Ovary (tissue), 9 donors: ENCODE results near the gene ZSCAN10. TPM values are rescaled to one million over a fixed set of nuclear protein-coding genes. Genes with fewer than 3 reads are reported as not detected.
"Not testable (repeated sequence)": the region's sequence is repeated elsewhere in the genome, so short reads cannot be mapped to it uniquely, and the experiment has no call there.

Experiments used
- DNase-seq, 5 donors: peaks; one replicate each; pipeline ENCODE4 v3.0.0-alpha.2; 2019 to 2020
- H3K27ac ChIP-seq, 2 donors: fragments of 200-600 bp; one replicate each; pipeline versions ENCODE4 v1.5.1 to v1.8.0; 2019 to 2022
- H3K27me3 ChIP-seq: fragments of 200-600 bp; one replicate; pipeline ENCODE4 v1.8.0; 2022
- H3K36me3 ChIP-seq: fragments of 200-600 bp; sonication (generic); one replicate; pipeline ENCODE4 v1.5.1; 2019
- H3K4me1 ChIP-seq: one replicate; pipeline ENCODE4 v1.8.1; 2013; ENCODE audit warnings: mild to moderate bottlenecking, moderate library complexity; ENCODE audit not compliant: insufficient read depth
- H3K4me3 ChIP-seq: fragments of 200-600 bp; sonication (generic); one replicate; pipeline ENCODE4 v1.5.1; 2017
- H3K9me3 ChIP-seq, 2 donors: fragments of 200-600 bp in 1 of 2; sonication (generic) in 1 of 2; one replicate each; pipeline versions ENCODE4 v1.5.1 to v1.8.1; 2013 to 2019; ENCODE audit warnings: mild to moderate bottlenecking in 1 of 2, moderate library complexity in 1 of 2
- CTCF ChIP-seq, 3 donors: fragments of 450-650 bp in 2 of 3; fragments of 200-600 bp in 1 of 3; IDR thresholded peaks; one replicate each; pipeline versions ENCODE4 v1.5.1 to v1.8.0; 2016 to 2022; ENCODE audit warnings: antibody characterized with exemption in 3 of 3, mild to moderate bottlenecking in 1 of 3
- EP300 ChIP-seq: sonication (generic); formaldehyde crosslinking; IDR thresholded peaks from one replicate; pipeline ENCODE4 v1.6.1; 2017; ENCODE audit warnings: antibody characterized with exemption
- POLR2A ChIP-seq: fragments of 450-650 bp; IDR thresholded peaks from one replicate; pipeline ENCODE4 v1.6.1; 2017; ENCODE audit warnings: antibody characterized with exemption, mild to moderate bottlenecking, moderate library complexity
- WGBS, 3 donors: extraction: QIAGEN DNeasy Blood & Tissue Kit in 1 of 3; methylation state at CpG; one replicate each; pipeline versions ENCODE4 v1.1.5 to v1.1.7; 2013 to 2017; 5-methylcytosine and 5-hydroxymethylcytosine counted together
- intact Hi-C, 4 donors: fragments of 100-400 bp; cut with DNase I; formaldehyde crosslinking; loops; one replicate each; pipeline versions ENCODE4 v1.11.0 to v1.15.1; 2022 to 2023
- polyA plus RNA-seq, 2 donors: library from polyadenylated mRNA; stranded (reverse); fragments of 200-250 nt in 1 of 2; fragments of 350-450 nt in 1 of 2; fragmentation: Illumina TruSeq in 1 of 2; extraction: RNeasy Lipid Tissue Mini Kit (QIAGEN cat#74804) in 1 of 2; gene quantifications; one replicate each; pipeline ENCODE4 v1.2.3, GENCODE V29; 2013 to 2014
- total RNA-seq, 7 donors: library from RNA; depleted of rRNA in 2 of 7; stranded (reverse); fragments of >200 nt in 2 of 7; fragmentation: NEBNext Ultra II Directional in 3 of 7; extraction: Animal tissue kit (Norgen Biotek cat#: 25700) in 3 of 7; gene quantifications; one replicate each; pipeline versions ENCODE4 v1.1.0 to v1.2.4, GENCODE V29; 2016 to 2023
- donor health status: DM: no; HTN: no; CAD: no; lungs with moderate emphysema.
- donor health status: DM: no; HTN: no; CAD: no.
- donor health status: Bipolar disorder and iron deficiency.
- donor health status: DM: yes; HTN: yes; CAD: no.
- donor health status: DM: no; HTN: no; CAD: no.
- donor health status: DM: yes; HTN: yes; CAD: no.

Gene ZSCAN10
- total and polyA plus RNA-seq, 9 donors = 0.06 to 0.69 (median 0.47) TPM; not detected in 6

GRCh38 chr16:3057181-3058138 lies 41.6 kb downstream of the ZSCAN10 start:
- Histone ChIP-seq H3K4me3 (no peak overlapping the region), H3K27me3 (no peaks in the 10 kb centered on the region), H3K36me3 (no peaks in the 10 kb centered on the region), H3K4me1 (peaks cover 8% of the 10 kb centered on the region), H3K9me3 (no peaks in the 10 kb centered on the region), H3K27ac (no peak overlapping the region)
- DNase-seq = no peak
- no peak for TF ChIP-seq POLR2A
- intact Hi-C loops = loop anchor here in 3 of 4 donors (5.0 to 10.0 kb wide), 2 partner anchors 107 to 110 kb away; no protein-coding TSS in a partner anchor
- WGBS, 3 donors = 92 to 95% (median 95%) methylated on average over 22 of the region's 22 CpGs

- H3K4me3 ChIP-seq = no peak overlapping the region
- no peak for TF ChIP-seq EP300
- no peak for TF ChIP-seq CTCF (IDR thresholded peaks at IDR 0.05)
- TF ChIP-seq POLR2A = no peak
- H3K27ac ChIP-seq = no peak overlapping the region
- no peaks in the 10 kb centered on the region for H3K9me3 ChIP-seq
- intact Hi-C loops = loop anchor here in 3 of 4 donors (5.0 to 10.0 kb wide), 2 partner anchors 108 to 111 kb away; no protein-coding TSS in a partner anchor
- H3K36me3 ChIP-seq = no peaks in the 10 kb centered on the region
- 81 to 87% (median 85%) methylated on average over 19 of the region's 19 CpGs for WGBS, 3 donors
- no peaks in the 10 kb centered on the region for H3K27me3 ChIP-seq
- DNase-seq = no peak
- peaks cover 8% of the 10 kb centered on the region for H3K4me1 ChIP-seq
Observed at GRCh38 chr16:3056336-3057180, 42.5 kb downstream of the ZSCAN10 start.

GRCh38 chr16:3055734-3056115 lies 43.4 kb downstream of the ZSCAN10 start:
- WGBS, 3 donors = 41 to 51% (median 45%) methylated on average over 8 to 9 of the region's 9 CpGs
- not testable (repeated sequence) for H3K4me3 ChIP-seq, DNase-seq, H3K36me3 ChIP-seq, H3K27ac ChIP-seq, H3K9me3 ChIP-seq, H3K4me1 ChIP-seq, H3K27me3 ChIP-seq
- intact Hi-C loops = loop anchor here in 3 of 4 donors (5.0 to 10.0 kb wide), 2 partner anchors 109 to 112 kb away; no protein-coding TSS in a partner anchor

DNA sequence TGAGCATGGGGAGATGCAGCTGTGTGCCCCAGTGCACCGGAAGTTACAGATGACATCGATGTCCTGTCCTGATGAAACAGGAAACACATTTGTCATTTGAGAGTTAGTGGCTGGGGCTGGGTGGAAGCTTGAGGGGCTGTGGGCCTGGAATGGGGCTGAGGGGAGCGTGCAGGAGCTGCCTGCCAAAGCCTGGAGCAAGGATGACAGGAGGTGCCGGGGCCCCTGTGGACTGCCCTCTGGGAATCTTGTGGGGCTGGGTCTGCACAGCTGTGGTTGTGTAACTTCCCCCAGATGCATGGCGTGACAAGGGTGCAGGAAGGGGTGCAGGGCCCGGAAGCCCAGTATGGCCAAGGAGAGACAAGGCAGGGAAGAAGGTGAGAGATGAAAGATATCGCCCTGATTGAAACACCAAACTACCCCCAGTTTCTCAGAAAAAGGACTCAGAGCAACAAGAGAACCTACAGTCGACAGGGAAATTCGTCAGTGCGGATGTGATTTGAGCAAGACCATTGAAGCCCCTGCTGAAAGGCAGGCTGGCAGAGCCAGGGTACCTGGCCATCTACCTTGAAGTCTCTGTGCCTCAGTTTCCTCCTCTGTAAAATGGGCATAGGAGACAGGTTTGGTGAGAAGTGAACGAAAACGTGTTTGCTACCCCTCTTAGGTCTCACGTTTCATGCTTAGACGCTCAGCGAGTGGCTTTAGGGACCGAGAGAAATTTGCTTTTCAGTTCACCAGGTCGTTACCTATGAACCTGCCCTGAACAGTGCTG lies 43.9 kb downstream of the ZSCAN10 start:
- Histone ChIP-seq H3K27ac (no peak overlapping the region), H3K4me1 (peaks cover 8% of the 10 kb centered on the region), H3K9me3 (no peaks in the 10 kb centered on the region), H3K36me3 (no peaks in the 10 kb centered on the region), H3K4me3 (no peak overlapping the region), H3K27me3 (no peaks in the 10 kb centered on the region)
- TF ChIP-seq POLR2A (no peak), EP300 (no peak), CTCF (IDR thresholded peaks at IDR 0.05) (no peak)
- WGBS, 3 donors = 83 to 84% (median 83%) methylated on average over 17 of the region's 17 CpGs
- intact Hi-C loops = loop anchor here in 3 of 4 donors (5.0 to 10.0 kb wide), 2 partner anchors 110 to 112 kb away; no protein-coding TSS in a partner anchor
- DNase-seq = no peak

DNA sequence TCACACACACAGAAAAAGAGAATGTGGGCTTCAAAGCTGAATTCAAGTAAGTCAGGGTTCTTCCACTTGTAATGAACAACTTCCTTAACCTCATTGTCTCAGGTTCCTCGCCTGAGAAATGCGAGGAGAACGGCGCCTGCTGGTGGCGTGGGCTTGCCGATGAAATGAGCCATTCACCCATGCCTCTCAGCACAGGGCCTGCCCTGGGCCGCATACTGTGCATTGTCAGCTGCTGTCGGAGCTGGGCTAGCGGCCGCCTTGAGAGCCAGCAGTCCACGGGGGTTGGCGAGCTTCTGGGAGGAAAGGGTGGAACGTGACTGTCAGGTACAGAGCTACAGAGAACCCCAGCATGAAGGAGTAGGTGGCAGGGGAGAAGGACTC lies 45.8 kb downstream of the ZSCAN10 start:
- WGBS, 3 donors = 86 to 91% (median 90%) methylated on average over 6 to 13 of the region's 13 CpGs
- intact Hi-C loops = loop anchor here in 1 of 4 donors (10.0 kb wide), 1 partner anchor 111 kb away; no protein-coding TSS in a partner anchor
- not testable (repeated sequence) for H3K9me3 ChIP-seq, H3K36me3 ChIP-seq, H3K27me3 ChIP-seq, H3K27ac ChIP-seq, H3K4me1 ChIP-seq, H3K4me3 ChIP-seq, DNase-seq

GRCh38 chr16:3052571-3053329 lies 46.3 kb downstream of the ZSCAN10 start:
- not testable (repeated sequence) for H3K27ac ChIP-seq, H3K9me3 ChIP-seq, H3K27me3 ChIP-seq, H3K4me1 ChIP-seq, DNase-seq, H3K36me3 ChIP-seq, H3K4me3 ChIP-seq
- intact Hi-C loops = loop anchor here in 1 of 4 donors (10.0 kb wide), 1 partner anchor 112 kb away; no protein-coding TSS in a partner anchor
- WGBS, 3 donors = 80 to 84% (median 84%) methylated on average over 10 to 12 of the region's 12 CpGs
